Measurements from ENCODE around the gene SPIB.

DNA sequence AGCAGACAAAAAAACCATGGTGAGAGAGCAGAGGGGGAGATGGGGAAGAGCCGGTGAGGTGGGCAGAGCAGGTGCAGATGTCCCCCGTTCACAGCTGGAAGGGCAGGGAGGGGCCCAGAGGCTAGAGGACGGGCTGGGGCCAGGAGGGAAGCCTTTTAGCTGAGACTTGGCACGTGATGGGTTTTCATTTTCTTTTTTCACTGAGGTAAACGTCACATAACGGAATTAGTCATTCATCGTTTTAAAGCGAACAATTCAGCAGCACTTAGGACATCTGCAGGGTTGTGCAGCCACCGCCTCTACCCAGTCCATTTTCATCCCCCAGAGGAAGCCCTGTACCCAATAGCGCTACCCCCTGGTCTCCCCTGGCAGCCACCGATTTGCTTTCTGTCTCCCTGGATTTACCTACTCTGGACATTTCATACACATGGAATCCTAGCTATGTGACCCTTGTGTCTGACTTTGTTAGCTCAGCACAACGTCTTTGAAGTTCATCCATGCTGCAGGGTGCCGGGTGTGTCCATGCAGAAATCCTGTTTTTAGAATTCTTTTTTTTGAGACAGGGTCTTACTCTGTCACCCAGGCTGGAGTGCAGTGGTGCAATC, 41.5 kb downstream of the SPIB start:
- no peak for TF ChIP-seq POLR2AphosphoS5 (IDR thresholded peaks at IDR 0.05)
- TF ChIP-seq, protein P1, sequence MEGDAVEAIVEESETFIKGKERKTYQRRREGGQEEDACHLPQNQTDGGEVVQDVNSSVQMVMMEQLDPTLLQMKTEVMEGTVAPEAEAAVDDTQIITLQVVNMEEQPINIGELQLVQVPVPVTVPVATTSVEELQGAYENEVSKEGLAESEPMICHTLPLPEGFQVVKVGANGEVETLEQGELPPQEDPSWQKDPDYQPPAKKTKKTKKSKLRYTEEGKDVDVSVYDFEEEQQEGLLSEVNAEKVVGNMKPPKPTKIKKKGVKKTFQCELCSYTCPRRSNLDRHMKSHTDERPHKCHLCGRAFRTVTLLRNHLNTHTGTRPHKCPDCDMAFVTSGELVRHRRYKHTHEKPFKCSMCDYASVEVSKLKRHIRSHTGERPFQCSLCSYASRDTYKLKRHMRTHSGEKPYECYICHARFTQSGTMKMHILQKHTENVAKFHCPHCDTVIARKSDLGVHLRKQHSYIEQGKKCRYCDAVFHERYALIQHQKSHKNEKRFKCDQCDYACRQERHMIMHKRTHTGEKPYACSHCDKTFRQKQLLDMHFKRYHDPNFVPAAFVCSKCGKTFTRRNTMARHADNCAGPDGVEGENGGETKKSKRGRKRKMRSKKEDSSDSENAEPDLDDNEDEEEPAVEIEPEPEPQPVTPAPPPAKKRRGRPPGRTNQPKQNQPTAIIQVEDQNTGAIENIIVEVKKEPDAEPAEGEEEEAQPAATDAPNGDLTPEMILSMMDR (IDR thresholded peaks at IDR 0.05): no peak
